HK-2 (cell line): ENCODE measurements around the gene UBC.
"Not testable (repeated sequence)": the region's sequence is repeated elsewhere in the genome, so short reads cannot be mapped to it uniquely, and the experiment has no call there.

ENCODE experiments used
- DNase-seq: peaks from one replicate; pipeline ENCODE4 v3.0.0-alpha.2; 2018; ENCODE audit not compliant: unreplicated experiment

The UBC gene

DNA sequence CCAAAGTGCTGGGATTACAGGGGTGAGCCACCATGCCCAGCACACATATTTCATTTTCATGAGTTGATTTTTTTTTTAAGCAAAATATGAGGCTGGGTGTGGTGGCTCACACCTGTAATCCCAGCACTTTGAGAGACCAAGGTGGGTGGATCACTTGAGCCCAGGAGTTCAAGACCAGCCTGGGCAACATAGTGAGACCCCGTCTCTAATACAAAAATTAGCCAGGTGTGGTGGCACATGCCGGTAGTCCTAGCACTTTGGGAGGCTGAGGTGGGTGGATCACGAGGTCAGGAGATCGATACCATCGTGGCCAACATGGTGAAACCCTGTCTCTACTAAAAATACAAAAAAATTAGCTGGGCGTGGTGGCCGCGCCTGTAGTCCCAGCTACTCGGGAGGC, 17.1 kb upstream of the UBC start:
- DNase-seq = not testable (repeated sequence)

- no peak for DNase-seq
Measured at GRCh38 chr12:124930586-124930985, 16.1 kb upstream of the UBC start.

DNA sequence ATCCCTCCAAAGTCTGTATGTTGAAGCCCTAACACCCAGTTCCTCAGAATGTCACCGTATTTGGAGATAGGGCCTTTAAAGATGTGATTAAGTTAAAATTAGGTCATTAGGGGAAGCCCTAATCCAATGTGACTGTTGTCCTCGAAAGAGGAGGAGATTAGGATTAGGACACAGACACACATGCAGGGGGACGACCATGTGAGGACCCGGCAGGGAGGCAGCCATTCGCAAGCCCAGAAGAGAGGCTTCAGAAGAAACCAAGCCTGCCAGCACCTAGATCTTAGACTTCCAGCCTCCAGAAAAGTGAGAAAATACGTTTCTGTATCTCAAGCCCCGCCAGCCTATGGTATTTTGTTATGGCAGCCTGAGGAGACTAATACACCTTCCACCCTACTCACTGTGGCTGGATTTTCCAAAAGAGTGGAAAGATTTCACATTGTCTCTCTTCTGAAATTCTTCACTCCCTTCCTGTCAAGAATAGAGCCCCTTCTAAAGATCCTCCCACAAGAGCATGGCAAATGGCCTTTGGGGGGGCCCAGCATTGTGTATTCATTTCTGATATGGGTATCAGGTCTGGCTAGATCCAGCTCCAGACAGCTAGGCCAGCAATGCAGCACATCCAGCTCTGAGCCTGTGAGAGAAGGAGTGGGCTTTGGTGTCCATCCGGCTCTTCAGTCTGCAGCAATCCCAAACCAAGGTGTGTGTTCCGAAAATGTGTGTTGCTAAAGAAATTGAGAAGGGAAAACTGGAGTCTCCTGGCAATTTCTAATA, 15.4 kb upstream of the UBC start:
- DNase-seq = no peak

GRCh38 chr12:124928912-124929530, 14.6 kb upstream of the UBC start:
- DNase-seq = no peak

DNA sequence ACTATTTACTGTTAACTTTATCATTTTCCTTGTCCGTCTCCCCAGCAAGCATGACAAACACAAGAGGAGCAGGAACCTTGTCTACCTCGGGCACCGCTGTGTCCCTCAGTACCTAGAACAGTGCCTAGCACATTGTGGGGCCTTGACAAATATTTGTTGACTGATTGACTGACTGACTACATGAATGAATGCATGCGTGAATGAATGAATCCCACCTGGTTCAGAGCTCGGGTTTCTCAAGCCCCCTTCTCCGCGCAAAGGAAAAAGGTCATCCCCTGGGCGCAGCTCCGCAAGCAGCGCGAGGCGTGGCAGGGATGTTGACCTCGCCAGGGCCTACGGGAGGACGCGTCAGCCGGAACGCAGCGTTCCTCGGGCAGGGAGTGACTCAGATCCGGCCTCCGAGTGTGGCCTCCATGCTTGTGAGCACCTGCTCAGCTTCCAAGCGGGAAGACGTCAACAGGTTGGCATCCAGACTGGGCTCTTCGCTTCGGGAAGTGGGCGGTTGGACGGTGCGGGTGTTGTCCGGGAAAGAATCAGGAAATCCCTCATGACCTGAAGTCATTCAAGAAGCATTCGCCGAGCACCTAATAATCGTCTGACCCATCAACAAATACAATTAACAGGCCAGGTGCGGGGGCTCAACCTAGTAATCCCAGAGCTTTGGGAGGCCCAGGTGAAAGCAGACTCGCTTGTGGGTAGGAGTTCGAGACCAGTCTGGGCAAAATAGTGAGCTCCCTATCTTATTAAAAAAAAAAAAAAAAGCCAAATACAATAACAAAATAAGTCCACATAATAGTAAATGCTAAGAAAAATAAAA, 13.9 kb upstream of the UBC start:
- peak; percentile 96 for DNase-seq

DNA sequence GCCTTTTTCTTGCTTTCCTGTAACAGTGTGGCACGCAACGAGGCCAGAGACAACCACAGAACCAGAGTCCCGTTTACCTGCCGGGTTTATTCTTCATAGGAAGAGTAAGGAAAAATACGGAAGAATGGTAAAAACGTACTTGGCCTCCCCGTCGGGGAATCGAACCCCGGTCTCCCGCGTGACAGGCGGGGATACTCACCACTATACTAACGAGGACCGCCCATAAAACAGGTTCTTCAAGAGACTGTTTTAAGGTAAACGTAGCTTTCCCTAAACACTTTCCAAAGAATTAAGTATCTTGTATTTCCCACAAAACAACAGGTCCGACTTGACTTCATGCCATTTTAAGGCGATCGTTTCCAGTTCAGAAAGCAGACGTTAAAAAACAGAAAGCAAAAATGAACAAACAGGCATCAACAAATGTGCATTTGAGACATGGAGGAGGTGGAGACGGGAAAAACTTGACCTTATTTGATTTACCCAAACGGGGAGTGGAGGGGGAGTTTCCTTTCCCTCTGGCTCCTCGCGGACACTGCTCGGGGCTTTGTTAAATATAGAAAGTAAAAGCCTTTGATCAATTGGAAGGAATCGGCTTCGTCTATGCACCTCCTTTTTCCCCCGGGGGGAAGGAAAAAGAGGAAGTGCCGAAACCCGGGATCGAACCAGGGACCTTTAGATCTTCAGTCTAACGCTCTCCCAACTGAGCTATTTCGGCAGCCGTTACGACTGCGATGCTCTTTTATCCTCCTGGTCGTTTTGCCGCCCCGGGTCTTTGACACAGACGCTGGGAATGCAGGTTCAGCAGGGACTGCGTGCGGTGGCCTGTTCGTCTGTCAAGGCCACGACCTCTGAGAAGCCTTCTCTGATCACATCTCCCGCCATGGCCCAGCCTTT, 13.0 kb upstream of the UBC start:
- peak; percentile 97 for DNase-seq

GRCh38 chr12:124925782-124926181, 11.3 kb upstream of the UBC start:
- DNase-seq = not testable (repeated sequence)

DNA sequence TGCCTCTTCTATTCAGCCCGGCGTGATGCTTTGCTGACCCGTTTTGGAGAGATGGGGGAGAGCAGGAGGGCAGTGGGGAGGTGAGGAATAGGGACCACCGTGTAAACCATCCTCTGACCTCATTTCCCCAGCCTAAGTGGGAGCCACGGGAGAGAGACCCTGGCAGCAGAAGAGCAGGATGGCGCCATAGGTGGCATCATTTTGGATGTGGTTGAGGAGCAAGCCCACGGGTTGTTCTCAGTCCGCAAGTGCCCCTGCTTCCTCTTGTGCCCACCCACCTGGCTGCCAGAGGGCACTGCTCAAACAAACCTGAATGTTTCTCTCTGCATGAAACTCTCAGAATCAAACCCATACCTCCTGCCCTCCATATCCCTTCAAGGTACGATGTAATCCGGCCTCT, 10.7 kb upstream of the UBC start:
- DNase-seq = no peak

DNA sequence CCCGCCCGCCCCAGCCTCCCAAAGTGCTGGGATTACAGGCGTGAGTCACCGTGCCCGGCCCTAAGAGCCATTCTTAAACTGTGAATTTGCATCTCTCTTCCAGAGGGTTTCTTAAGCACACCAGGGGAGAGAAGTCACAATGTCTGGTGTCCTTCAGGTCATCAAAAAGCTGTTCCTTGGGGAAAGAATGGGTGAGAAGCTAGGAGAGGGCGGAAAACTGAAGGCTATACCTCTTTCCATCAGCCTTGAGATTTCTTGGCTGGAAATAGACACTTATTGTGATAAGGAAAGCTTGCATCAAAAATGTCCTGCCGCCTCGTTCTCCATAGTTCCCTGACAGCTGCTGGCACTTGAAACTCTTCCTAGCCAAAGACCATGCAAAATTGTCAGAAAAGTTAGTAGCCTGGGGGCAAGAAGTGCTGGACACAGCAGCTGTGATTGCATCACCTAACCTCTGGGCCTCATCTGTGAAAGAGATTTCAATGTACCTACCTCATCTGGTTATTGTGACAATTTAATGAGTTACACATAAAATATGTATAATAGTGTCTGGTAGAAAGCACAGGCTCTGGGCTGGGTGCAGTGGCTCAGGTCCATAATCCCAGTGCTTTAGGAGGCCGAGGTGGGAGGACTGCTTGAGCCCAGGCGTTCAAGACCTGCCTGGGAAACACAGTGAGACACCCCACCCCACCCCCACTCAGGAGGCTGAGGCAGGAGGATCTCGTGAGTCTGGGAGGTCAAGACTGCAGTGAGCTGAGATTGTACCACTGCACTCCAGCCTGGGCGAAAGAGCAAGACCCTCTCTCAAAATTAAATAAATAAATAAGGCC, 9.7 kb upstream of the UBC start:
- DNase-seq = no peak

DNA sequence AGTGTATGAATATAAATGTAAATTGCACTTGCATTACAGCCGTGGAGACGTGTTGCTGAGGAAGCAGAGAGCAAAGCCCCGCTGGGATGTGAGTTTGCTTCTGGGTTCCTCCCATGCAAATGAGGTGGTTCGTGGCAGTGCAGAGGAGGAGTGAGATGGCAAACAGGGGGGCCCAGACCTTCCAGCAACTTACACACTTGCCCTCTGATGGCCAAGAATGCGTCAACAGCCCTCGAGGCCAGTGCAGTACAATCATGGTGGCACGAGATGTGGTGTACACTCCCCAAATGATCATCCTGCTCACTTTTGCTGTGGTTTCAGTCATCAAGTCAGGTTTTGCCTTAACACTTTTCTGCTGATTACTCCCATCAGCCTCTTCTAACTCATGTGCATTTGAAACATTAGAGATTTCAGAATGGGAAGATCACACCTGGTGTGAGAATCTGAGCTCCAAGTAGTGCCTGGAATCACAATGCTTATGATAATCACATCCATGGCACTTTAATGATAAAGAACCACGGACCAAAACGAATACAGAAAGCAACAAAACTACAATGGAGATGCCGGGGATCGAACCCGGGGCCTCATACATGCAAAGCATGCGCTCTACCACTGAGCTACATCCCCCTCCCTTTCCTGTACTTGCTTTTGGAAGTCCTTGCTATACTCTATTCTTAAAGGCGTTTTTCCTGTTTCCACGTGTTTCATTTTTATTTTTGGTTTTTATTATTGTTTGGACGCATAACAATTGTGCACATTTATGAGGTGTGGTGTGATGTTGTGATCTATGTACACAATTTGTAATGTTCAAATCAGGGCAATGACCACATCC, 7.0 kb upstream of the UBC start:
- peak; percentile 76 for DNase-seq

DNA sequence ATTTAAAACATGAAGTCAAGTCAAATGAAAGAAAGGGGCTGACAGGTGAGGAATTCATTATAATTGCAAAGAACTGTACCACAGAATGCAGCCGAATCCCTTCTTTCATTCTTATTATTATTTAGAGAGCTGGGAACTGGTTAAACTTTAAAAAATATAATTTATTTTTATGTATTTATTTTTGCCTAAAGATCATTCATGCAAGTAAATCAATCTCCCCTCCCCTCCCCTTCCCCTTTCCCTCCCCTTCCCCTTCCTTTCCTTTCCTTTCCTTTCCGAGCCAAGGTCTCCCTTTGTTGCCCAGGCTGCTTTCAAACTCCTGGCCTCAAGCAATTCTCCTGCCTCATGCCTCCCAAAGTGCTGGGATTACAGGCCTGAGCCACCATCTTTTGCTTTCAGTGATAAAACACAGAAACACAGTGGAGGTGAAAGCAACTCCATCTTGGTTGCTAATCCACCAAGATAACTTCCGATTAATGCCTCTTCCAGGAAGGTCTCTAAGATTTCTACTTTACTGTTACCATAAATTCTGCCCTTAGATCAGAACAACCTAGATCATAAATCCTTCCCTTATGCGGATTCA, 6.0 kb upstream of the UBC start:
- DNase-seq = no peak

GRCh38 chr12:124919521-124920352, 5.3 kb upstream of the UBC start:
- DNase-seq = no peak

- DNase-seq = not testable (repeated sequence)
Measured at GRCh38 chr12:124918622-124918988, 4.2 kb upstream of the UBC start.

DNA sequence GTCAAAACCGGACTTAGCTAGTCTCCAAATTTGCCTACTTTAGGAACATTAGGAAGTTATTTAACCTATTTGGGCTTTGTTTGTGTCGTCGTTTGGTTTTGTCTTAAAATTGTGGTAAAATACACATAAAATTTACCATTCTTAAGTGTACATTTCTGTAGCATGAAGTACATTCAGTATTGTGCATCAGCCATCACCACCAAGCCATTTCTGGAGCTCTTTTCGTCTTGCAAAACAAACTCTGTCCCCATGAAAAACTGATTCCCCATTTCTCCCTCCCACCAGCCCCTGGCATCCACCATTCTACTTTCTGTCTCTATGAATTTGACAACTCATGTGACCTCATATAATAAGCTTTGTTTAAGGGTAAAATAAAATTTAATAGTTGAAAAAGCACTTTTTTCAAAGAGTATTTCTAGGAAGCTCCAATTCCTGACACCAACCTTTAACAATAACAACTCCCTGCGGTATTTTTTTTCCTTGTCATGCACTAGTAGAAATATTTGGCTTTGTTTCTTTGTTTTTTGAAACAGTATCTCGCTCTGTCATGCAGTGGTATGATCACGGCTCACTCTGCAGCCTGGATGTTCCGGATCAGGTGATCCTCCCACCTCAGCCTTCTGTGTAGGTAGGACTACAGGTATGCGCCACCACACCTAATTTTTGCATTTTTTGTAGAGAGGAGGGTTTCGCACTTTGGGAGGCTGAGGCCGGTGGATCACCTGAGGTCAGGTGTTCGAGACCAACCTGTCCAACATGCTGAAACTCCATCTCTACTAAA, 3.6 kb upstream of the UBC start:
- no peak for DNase-seq

GRCh38 chr12:124917135-124917840, 2.8 kb upstream of the UBC start:
- DNase-seq = peak; percentile 97

DNA sequence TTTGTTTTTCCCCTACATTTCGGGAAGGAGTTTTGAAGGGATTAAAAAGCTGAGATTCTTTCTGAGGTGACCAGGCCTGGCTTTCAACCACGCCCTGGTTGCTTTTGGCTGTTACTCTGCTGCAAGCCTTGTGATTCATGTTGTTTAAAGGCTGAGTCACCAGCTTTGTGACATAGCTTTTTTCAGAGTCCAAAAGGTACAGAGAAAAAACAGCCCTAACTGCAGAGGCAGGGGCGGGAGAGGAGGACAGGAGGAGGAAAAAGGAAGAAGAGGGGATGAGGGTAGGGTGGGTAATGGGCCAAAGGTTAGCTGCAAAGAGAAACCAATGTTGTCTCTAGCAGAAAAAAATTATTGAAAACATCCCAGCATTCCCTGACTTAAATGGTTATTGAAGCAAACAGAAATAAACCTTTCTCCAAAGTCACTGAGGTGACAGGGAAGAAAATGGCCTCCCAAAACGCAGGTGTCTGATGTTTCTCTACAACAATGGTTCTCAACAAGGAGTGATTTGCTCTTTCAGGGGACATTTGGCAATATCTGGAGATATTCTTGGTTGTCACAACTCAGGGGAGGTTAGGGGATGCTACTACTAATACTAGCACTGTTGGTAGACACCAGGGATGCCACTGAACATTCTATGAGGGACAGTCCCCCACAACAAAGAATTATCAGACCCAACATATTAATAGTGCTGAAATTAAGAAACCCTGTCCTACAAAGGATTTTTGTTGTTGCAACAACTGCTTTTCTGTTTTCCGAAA, 2.1 kb upstream of the UBC start:
- peak; percentile 64 for DNase-seq
